GM19463 (cell line): ENCODE data around the gene RFFL.
"Not testable (repeated sequence)": the region's sequence is repeated elsewhere in the genome, so short reads cannot be mapped to it uniquely, and the experiment has no call there.

Experiments used
- ATAC-seq: cut with Tn5 transposase; IDR thresholded peaks from one replicate; pipeline ENCODE4 v1.9.1; 2021; ENCODE audit warnings: mild to moderate bottlenecking, moderate library complexity; ENCODE audit not compliant: unreplicated experiment

RFFL gene

DNA sequence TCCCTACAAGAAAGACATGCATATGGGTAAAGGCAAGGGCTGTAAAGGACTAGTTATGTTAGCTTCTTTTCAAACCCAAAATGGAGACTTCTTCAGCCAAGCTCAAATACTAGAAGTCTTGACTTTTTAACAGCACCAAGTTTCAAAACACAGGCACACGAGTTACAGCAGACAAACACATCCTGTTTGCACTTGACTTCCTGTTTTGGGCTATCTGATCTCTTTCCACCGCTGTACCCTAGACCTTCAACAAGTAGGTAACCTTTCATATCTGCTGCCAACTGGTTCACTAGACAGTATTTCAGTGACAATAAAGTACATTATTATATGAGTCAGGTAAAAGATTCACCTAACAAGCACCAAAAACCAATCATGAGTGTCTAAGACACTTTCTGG is 12.3 kb downstream of the RFFL start:
- ATAC-seq = peak; percentile 49

DNA sequence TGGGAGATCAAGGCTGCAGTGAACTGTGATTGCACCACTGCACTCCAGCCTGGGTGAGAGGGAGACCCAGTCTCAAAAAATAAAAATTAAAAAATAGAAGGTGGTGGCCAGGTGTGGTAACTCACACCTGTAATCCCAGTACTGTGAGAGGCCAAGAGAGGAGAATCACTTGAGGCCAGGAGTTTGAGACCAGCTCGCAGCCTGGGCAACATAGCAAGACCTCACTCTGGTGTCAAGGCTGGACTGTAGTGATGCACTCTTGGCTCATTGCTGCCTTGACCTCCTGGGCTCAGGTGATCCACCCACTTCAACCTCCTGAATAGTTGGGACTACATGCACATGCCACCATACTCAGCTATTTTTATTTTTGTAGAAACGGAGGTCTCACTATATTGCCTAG is 13.3 kb downstream of the RFFL start:
- no peak for ATAC-seq

DNA sequence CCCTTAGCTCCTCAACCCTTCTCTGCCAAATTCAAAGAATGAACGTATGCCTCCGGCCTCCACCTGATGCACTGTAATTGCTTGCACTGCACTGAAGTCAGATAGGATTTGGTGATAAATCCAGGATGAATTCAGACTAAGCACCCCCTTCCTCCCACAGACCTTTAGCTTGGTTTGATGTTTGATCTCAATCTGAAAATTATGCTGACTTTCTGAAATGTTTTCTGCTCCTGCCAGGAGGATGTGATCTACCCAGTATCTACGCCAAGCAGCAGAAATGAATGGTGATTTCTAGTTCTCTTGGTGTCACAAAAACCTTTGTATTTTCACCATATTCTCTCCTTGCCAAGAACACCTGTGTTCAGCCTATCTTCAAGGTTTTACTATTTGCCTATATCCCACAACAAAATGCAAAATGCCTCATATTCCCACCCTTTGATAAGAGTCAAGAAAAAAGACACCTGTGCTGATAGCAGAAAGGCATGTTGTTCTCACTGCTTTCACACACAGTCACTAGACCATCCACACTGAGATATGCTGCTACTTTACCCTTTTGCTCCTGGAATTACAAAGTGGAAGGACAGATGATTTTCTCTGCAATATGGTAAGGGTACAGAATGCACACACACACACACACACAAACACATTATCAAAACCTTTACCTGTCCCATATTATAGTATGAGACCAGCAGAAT is 14.7 kb downstream of the RFFL start:
- ATAC-seq = no peak

DNA sequence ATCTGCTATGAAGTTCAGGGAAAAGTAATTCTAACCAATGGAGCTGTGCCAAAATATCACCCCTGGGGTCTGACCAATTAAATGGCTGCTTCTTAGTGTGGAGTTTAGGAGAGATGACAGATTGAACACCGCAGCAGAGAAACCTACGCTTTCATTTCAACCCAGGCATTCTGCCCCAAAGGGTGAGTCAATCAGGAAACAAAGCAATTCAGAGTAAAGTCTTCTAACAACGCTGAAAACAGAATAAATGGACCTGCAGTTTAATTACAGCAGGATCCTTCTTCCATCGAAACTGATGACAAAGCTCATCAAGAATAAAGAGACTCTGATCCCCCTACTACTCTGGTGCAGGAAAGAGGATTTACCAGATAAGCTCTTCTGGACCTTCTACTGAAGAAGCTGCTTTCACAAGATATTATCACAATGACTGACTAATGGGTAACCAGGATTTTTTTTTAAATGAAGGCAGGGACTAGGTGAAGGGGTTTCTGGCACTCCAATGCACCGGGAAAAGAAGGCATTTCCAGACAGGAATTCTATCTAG is 16.7 kb downstream of the RFFL start:
- ATAC-seq = peak; percentile 73

DNA sequence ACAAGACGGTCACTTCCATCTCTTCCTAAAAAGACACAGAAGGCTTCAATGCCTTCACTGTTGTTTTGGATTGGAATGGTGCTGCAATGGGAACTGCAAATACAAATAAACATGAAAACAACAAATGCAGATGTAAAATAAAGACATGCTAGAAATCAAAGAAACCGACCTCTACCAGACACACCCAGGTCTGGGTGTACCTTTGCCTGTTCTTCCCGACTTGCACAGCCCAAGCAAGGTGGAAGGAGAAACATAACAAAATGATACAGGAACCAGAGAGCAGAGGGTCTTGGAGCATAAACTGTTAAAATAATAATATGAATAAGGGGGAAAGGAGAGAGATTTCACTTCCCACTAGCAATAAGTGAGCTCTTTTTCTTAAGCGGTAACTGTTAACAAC is 17.3 kb downstream of the RFFL start:
- ATAC-seq = no peak

DNA sequence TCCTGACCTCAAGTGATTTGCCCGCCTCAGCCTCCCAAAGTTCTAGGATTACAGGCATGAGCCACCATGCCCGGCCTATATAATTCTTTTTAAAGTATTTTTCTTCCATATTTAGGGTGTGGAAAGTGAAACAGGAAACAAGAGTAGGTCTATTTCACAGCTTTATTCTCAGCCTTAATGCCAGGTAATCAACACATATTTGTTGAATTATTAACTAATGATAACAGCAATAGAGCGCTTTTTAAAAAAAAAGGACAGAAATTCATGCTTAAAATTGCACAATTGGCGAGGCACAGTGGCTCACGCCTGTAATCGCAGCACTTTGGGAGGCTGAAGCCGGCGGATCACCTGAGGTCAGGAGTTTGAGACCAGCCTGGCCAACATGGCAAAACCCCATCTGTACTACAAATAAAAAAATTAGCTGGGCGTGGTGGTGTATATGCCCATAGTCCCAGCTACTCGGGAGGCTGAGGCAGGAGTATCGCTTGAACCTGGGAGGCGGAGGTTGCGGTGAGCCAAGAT is 18.0 kb downstream of the RFFL start:
- not testable (repeated sequence) for ATAC-seq

DNA sequence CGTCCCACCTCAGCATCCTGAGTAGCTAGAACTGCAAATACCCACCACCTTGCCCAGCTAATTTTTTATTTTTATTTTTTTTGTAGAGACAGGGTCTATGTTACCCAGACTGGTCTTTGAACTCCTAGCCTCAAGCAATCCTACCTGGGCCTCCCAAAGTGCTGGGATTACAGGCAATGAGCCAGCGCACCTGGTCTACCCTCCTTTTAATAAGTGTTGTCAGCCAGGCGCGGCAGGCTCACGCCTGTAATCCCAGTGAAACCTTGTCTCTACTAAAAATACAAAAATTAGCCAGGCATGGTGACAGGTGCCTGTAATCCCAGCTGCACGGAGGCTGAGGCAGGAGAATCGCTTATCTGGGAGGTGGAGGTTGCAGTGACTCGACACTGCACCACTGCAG is 19.3 kb downstream of the RFFL start:
- ATAC-seq = no peak

DNA sequence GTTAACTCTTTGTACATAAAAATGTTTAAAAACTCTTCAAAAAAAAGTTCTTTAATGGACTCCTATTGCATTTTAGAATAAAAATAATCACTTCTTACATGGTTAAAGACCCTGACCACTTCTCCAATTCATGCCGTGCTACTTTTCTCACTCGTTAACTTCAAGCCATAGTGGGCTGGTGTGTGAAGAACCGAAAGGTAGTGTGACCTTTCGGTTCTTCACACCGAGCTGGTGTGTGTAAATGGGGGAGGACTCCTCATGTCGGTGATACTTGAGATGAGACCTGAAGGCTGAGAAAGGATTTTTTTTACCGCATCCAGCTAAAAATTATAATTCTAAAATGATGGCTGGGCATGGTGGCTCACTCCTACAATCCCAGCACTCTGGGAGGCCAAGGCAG is 22.1 kb downstream of the RFFL start:
- ATAC-seq = peak; percentile 91

DNA sequence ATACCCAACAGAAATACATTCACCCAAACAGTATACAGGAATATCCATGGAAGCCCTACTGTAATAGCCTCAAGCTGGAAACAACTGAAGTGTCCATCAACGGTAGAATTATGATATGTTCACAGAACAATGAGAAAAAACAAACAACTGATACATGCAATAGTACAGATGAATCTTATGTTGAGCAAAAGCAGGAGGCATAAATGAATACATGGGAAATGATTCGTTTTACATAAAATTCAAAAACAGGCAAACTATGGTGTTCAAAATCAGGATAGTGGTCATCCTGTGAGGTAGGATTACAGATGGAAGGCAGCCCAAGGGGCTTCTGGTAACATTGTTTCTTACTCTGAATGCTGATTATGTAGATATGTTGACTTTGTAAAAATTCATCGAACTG is 25.1 kb downstream of the RFFL start:
- ATAC-seq = no peak

DNA sequence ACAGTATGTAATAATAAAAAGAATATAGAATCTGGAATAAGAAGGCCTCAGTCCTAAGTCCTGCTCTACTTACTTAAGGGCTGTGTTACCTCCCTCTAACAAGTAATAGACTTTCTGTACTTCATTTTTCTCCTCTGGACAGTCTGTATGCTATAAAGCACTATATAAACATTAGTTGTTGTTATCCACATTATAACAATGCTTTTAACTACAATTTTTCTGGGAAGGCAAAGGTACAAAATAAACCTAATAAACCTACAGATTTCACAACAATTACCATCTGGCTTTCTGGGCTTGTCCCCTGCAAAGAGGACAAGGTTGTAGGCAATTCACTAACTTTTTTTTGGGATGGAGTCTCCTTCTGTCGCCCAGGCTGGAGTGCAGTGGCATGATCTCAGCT is 32.7 kb downstream of the RFFL start:
- no peak for ATAC-seq

DNA sequence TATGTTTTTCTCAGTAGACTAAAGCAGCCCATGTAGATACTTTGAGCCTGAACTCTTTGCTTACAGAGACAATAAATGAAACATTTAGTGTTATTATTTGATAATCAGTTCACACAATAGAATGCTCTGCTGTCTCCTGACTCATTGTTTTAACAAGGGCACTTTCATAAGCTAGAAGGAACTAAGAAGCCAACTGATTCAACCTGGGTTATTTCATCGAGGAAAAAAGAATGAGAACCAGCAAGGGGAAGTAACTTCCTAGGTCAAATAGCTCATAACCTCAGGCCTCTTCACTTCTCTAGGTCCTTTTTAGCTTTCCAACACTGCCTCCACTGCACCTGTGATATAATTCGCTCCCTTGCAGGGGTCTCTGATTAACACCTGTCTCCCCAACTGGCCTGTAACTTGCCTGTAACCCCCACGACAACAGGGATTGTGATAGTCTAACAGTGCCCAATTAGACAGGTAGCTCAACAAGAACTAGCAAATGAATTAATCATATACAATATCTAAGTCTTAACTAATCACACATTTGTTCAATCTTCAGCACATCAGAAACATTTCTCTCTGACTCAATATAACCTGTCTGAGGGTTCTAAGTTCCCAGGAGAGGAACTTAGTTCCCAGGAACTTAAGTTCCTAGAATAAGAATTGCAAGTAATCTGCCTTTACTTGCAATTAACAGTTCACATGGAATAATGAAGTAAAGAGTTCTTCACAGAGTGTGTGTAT is 34.8 kb downstream of the RFFL start:
- no peak for ATAC-seq

DNA sequence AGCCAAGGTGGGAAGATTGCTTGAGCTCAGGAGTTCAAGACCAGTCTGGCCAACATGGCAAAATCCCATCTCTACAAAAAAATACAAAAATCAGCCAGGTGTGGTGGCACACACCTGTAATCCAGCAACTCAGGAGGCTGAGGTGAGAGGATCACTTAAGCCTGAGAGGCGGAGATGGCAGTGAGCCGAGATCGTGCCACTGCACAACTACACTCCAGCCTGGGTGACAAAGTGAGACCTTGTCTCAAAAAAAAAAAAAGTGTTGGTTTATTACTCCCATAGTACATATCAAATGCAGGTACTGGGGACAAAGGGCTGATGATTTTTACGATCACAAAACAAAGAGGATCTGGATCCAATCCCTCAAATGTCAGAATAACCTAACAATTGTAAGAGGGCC is 35.4 kb downstream of the RFFL start:
- not testable (repeated sequence) for ATAC-seq

DNA sequence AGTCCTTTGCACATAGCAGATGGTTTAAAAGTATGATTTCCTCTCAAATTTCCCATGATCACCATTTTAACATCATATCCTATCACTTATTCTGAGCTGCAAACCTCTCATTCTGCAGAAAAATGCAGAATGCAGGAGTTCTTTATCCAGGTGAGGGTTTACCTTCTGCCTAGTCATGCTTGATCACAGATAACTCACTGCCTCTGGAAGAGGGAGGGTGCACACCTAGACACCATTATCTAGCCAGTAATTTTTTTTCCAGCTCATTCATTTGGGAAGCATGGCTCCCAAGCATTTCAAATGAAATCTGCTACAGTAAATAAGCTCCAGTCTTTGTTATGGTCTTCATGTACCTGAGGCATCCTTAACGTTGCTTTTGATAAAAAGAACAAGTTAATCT is 38.0 kb downstream of the RFFL start:
- ATAC-seq = no peak

DNA sequence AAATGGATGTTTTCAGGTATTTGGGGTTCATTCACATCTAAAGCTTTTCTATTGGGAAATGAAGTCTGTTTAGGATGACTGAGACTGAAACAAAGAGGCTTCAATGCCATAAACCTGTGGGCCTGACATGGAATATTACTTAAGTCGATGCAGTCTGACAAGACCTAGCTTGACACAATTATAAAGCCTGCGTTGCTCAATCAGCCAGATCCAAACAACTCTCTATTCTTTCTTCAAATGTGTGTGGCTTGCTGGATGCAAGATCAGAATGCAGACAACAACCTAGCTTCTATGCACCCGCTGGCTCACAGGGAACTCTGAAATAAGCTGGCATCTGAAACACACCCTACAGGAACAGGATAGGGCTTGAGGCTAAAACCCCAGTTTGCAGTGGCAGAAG is 40.0 kb downstream of the RFFL start:
- no peak for ATAC-seq

DNA sequence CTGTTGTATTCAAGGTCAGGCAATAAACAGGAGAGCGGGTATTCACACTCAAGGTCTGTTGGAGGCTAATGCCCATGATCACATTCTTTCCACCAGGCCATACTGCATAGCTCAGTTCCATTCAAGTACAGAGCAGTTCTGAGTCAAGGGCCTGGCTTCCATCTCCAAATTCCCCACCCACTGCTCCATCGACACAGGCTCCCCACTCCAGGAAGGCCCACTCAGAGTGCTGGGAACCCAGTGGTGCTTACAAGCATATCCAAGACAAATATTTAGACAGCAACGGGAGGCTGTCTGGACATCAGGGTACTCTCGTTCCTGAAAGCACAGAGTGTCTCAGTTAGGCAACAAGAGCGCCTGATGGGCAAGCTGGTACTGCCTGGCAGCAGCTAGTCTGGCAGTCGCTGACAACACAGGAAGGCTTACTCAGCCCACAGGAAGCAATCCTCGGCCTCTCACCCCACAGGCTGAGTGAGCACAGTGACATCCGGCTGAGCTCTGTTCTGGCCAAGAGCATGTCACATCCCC is 40.9 kb downstream of the RFFL start:
- ATAC-seq = peak; percentile 57

DNA sequence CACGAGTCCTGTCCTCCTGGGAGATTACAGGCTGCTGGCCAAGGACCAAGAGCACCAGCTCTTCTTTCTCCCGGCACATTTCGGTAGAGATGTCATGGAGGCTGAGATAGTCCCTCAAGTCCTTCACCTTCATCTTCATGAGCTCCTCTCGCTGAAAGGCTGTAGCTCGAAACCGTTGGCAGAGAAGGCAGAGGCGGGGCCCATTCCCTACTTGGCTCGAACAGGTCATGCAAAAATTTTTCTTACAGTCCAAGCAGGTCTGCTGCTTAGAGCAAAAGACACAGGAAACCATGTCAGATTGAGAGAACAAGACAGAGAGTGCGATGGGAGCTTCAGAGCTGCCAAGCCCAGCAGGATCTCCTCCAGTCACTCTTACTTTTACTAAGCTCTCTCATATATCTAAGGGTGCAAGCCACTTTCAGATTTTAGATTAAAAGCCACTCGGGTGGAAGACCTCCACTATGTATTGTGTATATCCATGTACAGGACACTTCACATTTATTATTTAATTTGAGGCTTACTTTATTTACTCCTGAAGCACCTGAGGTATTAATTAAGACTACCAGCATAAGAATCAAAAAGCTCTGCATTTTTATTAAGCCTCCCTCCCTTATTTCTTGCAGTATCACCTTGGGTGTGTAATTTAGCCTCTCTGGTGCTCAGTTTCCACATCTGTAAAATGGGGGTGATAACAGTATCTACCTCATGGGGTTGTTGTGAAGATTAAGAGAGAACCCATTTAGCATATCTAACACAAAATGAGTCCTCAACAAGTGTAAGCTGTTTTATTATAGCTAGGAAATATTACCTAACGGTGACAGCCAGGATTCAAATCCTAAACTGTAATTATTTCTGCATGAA is 41.8 kb downstream of the RFFL start:
- no peak for ATAC-seq

DNA sequence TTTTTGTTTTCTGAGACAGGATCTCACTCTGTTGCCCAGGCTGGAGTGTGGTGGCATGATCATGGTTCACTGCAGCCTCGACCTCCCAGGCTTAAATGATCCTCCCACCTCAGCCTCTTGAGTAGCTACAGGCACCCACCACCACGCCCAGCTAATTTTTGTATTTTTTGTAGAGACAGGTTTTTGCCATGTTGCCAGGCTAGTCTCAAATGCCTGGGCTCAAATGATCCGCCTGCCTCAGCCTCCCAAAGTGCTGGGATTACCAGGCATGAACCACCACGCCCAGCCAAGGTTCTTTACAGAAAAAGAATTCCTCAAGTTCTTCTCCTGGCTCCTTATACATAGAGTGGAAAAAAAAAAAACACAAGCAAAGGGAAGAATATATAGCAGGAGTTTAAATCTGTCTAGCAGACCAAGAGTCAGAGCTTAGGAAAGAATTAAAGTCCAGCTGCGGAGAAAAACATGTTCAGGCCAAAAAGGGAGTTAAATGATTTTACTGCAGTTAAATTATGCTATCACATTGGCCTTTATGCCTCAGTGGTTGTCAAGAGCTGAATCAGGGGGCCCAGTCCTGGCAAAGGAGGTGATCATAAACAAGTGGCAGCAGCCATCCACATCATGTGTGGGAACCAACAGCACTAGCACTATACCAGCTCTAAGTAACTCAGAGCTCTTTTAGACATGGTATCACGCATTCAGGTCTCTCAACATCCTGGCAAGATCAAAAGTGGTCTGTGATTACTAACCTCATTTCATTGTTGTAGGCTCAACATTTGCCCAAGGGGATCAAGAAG is 43.9 kb downstream of the RFFL start:
- no peak for ATAC-seq

DNA sequence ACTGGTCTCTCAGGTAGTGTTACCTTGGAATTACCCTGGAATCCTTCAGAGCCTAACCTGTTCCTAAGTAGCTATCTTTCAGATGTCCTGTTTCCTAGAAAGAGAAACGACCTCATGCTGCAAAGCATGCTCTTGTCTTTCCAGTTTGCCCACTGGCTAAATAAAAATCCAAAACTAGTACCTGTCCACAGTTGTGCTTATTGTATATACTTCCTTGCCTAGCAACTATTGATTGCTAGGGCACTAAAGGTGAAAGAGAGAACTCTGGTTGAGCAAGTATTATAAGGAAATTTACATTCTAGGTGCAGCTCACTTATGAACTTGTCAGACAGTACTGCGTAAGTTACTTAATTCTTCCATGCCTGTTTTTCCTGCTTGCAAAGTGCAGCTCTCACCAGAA is 44.7 kb downstream of the RFFL start:
- ATAC-seq = no peak

DNA sequence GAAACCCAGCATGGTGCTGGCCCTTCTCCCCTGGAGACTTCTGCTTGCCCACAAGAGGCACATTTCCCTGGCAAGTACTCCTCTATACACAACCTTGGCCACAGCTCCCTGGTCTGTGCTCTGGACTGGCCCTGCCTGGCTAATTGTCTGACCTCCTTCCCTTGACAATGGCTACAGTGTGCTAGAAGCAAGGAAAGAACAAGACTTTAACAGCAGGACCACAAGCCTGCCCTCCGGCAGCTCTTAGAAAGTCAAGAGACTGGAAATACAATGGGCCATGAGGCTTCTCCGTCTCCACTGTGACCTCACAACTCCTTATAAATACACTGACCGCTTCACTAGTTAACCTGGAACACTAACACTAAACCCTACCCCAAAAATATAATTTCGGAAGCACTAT is 46.5 kb downstream of the RFFL start:
- ATAC-seq = no peak

DNA sequence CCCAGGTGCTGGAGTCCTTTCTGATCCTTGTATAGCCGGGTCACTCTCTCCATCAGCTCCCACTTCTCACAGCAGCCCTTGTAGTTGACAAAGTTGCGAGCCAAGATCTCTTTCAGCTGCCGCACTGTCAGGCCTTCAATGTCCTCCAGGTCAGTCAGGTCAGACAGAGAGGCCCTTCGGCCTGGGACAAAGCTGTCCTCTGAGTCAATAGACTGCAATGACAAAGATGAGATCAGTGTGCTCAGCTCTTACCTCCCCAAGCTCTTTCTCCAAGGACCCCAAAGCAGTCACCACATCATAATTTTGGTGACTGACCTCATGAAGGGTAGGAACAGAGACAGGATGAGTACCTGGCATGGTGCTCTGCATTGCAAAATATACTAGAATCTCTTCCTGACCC is 47.1 kb downstream of the RFFL start:
- no peak for ATAC-seq
